KG1 (cell line): ENCODE measurements around the gene CD44.

Experiments used
- DNase-seq: peaks from one replicate; lab custom pipeline; 2025; lab: John Stamatoyannopoulos, UW

CD44 gene

DNA sequence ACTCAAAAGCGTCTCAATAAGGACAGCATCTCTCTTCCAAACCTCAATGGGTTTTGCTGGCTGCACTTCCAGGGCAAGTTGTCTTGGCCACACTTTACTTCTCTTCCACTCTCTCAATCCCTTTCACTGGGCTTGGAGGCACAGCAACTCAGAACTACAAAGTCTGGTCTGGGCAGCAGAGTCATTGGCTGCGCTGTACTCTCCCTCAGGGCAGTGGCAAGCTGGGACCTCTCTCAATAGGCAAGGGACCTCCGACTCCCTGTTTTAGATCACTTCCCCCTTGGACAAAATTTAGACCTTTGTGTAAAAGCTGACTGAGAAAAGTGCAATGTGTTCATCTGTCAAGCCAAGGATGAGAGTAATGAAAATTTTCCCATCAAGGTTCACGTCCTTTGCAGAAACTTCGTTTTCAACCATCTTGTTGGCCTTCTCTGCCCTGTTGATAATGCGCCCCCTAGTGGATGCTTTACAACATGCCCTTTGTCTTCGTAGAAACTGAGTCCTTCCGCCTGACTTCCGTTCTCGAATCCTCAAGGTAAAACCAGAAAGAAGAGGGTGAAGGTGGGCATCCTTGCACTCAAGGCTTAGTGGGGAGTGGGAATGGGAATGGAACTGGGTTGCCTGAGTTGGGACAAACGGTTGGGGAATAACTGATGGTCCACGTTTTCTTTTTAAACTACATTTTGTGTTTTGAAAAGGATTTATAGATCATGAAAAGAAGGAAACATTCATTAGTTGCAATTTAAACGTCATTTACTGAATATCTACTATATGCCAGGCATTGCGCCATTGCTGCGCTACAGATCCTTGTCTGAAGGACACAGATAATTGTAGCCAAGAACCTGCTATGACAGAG is 99.1 kb downstream of the CD44 start:
- peak; percentile 42 for DNase-seq

DNA sequence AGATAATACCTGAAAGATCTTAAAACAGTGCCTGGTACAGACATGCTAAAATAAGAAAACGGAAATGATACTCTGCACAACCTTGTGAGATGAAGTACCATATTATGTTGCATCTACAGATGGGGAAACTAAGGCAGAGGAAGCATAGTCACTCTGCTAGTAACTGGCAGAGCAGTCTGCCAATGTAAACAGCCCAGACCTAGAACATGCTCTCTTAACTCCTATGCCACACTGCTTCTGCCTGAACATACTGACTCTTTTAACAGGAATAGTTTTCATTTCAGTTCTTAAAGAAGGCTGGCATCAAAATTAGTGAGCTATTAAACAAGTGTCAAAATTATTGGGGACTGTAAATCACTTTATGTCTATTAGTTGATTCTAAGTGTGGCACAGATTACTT is 99.9 kb downstream of the CD44 start:
- no peak for DNase-seq

DNA sequence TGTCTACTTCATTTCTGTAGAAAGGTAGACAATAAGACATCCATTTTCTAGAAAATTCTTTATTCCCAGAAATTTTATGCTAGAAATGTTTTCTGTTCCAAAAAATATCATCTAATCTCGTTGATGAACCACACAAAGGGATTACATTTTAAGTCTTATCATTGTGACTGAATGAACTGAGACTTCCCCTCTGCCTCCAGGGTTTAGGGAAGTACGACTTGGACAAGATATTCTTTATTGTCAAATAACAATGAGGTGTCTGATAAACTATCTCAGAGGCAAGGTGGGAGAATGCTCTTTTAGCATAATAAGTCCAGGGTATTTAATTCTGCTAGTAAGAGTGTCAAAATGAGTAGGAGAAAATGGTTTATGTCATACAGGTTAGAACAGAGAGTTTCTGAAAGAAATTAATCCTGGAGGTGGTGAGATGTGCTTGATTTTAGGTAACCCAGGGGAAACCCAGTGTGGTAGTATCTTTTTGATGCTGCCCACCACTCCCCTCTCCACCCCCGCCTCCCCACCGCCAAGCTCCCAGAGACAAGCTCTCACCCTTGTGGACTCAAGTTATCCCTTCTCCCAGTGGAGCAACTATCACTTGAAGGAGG is 100.6 kb downstream of the CD44 start:
- DNase-seq, result no peak

DNA sequence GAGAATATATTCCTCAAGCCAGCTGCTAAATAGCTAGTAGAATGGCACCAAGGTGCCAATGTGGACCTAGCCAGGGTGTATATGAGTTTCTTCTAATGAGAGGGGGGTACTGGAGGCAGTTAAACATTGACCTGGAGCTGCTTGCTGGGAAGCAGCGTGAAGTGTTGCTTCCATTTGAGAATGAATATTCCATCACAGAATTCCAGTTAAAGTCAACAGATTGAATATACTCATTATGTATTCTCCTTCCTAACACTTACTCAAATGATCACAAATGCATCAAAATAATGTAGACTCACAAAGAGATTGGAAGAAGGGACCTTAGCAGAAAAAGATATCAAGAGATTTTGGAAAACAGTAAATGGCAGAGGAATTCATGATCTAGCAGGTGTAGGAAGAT is 102.1 kb downstream of the CD44 start:
- DNase-seq, result no peak

DNA sequence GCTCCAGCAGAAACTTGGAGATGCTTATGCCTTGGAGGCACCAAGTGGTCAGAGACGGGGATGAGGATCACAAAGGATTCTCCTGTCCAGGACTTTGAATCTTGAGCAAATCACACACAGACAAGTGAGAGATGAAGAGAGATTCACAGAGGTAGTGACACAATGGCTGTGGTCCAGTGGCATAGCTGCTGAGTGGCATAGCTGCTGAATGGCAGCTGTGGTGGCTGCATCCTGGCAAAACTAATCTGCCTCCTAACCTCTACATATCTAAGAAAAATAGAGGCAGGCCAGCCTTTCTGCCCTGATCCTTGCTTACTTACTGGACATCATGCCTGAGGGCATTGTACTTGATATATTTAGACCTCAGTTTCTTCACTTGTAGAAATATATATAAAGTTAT is 102.6 kb downstream of the CD44 start:
- DNase-seq, result no peak

DNA sequence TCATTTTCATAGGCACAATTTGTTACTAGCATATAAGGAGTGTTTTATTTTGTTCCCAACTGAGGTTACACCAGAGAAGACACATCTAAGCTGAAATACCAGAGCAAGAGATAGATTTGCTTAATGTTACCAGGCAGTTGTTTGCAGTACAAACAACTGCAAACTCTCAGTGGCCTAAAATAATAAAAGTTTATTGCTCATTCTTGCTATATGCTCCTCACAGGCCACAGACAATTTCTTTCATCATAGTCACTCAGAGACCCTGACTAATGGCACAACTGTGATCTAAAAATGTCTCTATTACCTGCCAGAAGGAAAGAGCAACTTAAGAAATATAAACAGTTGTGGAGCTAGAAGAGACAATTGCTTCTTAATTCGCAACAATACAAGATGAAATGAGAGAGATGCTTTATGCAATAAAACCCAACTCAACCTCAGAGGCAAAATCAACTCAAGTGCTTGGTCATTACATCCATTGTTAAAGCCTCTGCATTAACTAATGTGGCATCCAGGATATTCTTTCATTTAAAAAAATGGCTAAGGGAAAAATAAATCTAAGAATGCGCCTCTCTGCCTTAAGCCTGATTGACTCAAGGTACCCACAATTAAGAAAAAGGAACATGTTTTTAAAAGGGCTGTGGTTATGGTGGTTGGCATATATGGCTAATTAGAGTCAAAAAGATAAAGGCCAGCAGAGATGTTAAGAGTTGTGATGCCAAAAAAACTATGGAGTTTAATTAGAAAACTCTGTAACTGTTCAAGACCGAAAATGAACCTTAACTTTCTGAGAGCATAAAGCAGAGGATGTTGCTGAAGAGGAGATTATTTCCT is 103.7 kb downstream of the CD44 start:
- no peak for DNase-seq

DNA sequence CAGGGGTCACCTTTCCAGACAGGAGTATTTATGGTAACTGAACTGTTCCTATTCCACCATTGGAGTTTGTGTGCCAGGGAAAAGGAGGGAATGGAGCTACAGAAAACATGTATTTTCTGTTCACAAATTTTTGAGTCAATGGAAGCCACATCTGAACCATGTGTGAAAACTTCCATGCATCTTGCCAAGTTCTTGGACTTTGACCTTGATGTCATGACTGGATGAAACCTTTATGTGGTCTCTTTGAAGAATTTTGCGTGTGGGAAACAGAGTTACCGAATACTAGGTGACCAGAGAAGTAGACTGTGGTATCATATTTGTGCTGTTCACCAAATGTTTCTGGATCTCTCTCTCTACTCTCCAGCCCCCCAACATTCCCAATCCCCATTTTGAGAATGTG is 104.8 kb downstream of the CD44 start:
- no peak for DNase-seq

DNA sequence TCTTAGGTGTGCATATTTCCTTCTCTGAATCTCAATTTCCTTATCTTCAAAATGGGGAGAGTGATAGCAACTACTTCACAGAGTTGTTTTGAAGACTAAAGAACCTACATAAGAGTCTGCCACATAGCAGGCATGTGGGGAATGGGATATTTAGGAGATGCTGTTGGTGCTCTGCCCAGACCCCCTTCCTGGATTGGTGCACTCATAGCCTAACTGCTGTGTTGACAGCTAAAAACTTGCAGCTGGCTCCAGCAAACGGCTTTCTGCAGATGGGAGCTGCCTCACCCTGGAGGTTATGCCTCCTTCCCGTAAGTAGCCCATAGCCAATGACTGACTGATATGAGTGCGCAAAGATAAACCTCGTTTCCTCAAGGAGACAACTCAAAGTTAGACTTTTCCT is 106.1 kb downstream of the CD44 start:
- DNase-seq, result no peak

DNA sequence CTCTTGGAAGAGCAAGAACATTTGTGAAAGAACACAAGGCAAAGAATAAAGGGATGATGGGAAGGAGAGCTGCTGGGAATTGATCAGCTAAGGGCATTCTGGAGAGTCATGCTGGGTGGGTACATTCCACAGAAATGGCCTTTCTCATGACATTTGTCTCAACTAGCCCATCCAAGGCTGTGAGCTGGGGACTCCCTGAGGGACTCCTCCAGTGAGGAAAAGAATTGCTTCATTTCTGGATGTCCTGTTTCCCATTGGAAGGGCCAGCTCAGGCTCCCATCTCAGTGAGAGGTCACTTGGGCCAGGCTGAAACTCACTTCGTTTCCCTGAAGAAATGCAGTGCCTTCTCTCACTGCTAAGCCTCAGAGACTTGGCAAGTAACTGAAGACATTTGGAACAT is 106.8 kb downstream of the CD44 start:
- DNase-seq, result no peak

DNA sequence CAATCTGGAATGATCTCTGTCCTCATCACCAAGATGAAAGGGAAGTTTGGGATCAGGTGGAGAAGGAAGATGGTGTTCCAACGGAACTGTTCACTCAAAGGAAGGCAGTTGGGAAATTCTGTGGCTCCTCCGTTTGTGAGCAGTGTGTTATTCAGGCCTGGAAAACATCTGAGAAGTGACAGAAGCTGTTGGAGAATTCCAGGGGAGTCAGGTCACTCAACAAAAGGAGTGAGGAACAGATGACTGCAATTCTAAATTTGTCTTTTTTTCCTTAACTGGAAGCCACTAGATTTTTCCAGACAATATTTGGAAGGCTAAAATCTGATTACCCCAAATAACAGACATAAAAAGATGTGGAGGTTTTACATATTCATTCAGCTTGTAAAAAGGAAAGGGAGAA is 107.8 kb downstream of the CD44 start:
- no peak for DNase-seq

DNA sequence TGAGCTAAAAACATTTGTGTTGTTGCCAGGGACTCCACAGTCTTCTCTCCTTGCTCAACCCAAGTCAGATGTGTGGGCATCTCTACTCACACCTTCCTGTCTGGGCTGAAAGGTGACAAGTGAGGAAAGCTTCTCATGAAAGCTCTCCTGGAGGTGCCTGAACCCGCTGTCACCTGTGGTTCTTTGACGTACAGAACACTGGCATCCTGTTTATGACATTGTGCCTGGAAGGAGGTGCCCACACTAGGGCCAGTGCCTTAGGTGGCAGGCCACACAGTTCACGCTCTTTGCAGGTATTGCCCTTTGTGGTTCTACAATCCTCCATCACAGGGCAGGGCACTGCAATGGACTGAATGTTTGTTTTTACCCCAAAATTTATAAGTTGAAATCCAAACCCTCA is 108.5 kb downstream of the CD44 start:
- no peak for DNase-seq

DNA sequence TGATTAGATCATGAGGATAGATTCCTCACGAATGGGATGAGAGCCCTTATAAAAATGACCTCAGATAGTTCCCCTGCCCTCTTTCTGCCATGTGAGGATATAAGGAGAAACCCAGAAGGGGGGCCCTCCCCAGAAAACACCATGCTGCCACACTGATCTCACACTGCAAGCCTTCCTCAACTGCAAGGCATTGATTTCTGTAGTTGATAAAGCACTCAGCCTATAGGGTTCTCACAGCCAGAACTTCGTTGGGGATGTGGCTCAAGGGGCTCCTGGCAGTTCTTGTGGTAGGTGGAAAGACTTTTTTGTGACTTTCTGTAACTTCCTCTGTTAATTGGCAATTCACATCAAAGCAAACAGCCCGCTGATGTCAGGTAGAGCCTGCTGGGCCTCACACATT is 108.9 kb downstream of the CD44 start:
- no peak for DNase-seq

DNA sequence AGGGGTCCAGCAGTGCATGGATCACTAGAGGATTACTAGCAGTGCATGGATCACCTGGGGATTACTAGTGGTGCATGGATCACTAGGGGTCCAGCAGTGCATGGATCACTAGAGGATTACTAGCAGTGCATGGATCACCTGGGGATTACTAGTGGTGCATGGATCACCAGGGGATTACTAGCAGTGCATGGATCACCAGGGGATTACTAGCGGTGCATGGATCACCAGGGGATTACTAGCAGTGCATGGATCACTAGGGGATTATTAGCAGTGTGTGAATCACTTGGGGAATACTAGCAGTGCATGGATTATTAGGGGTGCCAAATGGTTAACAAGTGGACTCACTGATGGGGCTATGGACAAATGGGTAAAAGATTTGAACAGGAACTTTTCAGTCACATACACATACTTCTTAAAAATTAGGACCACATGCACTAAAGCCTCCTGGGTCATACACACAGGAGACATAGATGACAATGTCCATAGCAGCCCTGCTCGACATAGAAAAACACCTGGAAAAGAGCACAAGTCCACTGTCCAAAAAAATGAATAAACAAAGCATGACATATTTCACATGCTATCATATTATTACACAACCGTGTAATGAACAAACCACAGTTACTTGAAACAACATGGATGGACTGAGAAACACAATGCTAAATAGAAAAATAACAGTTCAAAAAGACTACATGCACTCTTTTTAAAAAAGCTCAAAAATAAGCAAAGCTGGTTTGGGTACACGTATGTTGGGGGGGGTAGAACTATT is 109.8 kb downstream of the CD44 start:
- DNase-seq, result no peak

DNA sequence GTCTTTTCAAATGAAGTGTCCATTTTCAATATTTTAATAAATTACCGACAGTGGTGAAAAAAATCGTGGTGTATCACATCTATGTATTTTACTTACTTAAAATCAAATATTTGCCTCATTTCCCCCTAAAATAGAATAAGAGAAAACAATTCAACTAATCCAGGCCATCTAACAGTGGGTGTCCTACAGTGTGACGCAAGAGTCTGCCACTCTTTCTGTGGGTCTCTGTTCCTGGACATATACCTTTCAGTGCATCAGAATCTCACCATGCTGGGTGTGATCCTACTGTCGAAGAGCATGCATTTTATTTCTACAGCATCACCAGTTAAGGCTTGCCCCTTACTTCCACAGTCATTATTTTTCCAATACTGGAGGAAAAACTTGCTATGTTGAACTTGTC is 111.2 kb downstream of the CD44 start:
- no peak for DNase-seq

DNA sequence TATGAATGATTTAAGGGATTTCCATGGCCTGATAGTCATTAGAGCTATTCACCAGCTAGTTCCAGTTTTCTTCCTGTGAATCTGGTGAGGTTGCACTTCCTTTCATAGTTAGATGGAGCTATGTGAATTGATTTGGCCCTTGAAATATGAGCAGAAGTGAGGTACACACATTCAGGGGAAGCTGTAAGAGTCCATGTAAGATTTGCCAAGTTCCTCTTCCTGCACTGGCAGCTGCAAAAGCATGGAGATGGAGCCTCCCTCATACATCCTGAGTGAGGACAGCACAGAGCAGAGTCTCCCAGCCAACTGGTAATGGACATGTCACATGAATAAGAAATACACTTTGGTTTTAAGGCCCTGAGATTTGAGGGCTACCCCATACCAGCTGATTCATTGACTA is 111.7 kb downstream of the CD44 start:
- no peak for DNase-seq

DNA sequence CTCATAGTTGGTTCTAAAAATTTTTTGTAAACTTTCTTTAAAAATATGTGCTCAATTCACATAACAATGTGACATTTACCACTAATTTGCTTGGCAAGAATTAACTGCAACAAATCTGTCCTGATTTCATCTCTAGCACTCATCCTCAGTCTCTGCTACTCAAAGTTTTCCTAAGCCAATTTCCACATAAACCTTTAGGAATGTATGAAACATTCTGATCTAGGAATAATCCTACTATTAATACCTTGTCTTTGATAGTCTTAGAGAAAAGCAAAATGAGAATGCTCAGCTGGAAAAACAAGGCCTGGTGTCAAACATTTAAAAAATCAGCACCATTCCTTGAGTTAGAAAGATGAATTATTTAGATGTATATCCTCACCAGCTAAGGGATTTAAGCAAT is 114.3 kb downstream of the CD44 start:
- no peak for DNase-seq

DNA sequence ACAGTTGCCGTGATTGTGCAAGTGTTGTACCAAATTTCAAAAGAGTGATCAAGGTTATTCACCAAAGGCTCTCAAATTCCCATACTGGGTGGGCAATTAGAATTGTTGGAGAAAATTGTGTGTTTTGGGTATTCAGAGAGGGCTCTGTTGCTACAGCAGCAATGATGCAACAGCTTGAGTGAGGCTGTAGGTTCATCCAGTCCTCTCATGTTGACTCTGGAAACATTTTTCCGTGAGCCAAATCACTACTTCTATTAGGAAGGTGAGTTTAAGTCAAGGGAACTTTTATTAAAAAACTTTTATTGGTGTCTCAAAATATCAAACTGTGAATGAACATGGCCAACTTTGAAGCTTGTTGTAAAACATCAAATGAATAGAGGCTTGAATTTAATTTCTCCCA is 116.5 kb downstream of the CD44 start:
- DNase-seq, result no peak

DNA sequence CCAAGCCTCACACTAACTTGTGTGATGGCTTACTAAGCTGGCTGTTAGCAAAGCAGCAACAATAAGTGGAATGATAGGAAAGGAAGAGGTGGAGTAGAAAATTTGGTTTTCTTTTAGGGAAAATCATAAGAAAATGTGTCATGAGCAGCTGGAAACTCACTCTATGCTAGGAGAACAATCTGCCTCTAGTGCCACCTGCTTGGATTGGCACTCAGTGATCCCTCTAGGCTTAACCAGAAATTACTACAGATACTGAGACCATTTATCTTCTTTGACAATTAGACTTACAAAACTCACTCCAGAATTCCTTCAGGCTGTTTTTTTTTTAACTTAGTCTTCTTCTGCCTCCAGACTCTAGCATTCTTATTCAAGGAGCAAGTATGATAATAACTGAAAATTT is 117.3 kb downstream of the CD44 start:
- no peak for DNase-seq

DNA sequence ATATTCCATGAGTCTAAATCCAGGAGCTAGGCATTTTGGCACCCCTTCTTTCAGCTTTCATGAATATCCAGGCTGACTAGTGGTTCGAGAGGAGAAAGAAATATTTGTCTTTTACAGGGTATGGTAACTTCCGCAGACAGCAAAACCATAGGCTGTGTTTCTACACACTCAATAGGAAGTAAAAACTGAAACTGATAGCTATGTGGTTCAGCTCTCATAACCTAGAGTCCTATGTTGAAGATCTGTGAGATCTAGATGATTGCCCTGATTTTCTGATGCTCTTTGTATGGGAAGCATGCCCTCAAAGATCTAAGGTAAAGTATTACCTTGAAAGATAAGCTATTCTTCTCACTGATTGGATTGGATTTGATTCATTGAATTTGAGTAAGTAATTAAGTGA is 118.3 kb downstream of the CD44 start:
- DNase-seq, result no peak

DNA sequence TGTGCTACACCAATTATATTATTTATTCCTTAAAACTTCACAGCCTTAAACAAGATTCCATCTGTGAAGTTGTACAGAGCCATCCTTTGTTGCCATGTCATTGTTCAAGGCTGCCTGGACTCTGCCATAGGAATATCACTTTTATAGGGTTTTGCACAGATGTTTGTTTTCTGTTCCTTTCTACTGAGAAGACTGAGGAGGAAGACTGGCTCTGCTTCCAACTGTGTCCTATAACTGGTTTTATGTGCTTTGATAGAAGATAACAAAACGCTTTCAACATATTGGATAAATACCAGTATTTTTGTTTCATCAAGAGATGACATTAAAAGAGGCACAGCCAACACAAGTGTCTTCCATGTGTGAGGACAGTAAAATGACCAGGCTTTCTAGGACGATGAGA is 120.6 kb downstream of the CD44 start:
- no peak for DNase-seq

DNA sequence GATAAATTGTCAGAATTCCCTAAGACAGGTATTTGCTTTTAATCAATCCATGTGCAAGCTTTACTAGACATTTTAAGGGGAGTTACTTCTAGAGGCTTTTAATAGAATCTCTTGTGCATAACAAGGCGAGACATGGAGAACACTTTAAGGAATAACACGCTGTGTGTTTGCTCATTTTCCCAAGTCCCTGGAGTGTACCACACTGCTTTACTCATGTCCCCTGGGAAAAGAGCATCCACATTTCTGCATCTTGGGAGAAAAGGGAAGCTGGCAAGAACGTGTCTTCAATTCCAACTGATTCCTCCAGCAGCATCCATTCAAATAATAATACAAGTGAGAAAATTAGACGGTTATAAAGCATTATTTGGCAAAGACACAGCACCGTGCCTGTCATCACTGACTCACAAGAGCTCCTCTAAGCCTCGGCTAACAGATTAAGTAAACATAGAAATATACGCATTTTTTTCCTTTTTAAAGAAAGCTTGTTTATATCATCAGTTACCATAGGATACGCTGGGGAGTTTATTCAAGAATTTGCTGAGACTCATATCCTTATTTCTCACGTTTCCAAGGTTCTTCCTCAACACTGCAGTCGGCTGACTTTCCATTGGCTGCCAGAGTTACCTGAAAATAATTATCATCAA is 121.5 kb downstream of the CD44 start:
- no peak for DNase-seq

DNA sequence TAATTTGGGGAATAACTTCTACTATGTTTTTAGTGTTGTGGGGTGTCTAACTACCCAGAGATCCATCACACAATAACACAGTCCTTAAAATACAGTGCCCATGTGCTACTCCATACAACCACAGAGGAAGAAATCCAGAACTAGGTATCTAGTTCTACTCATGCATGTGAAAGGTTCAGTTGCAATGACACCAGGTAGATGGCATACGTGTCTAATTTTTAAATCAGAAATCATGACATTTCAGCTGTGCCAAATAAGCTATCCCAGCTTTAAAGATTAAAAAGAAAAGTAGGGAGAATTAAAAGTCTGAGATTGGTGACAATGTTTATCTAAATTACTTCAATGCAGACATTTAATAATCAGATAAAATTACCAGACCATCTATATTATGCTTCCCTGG is 122.2 kb downstream of the CD44 start:
- no peak for DNase-seq
